Measurements from ENCODE around the gene SRF. TPM values are rescaled to one million over a fixed set of nuclear protein-coding genes. Genes with fewer than 3 reads are reported as not detected.

Gene SRF
- total RNA-seq, 2 donors from 2014 or later: 59.4 to 116 TPM

GRCh38 chr6:43221046-43221972 is 50.2 kb downstream of the SRF start:
- TF ChIP-seq, protein P1, sequence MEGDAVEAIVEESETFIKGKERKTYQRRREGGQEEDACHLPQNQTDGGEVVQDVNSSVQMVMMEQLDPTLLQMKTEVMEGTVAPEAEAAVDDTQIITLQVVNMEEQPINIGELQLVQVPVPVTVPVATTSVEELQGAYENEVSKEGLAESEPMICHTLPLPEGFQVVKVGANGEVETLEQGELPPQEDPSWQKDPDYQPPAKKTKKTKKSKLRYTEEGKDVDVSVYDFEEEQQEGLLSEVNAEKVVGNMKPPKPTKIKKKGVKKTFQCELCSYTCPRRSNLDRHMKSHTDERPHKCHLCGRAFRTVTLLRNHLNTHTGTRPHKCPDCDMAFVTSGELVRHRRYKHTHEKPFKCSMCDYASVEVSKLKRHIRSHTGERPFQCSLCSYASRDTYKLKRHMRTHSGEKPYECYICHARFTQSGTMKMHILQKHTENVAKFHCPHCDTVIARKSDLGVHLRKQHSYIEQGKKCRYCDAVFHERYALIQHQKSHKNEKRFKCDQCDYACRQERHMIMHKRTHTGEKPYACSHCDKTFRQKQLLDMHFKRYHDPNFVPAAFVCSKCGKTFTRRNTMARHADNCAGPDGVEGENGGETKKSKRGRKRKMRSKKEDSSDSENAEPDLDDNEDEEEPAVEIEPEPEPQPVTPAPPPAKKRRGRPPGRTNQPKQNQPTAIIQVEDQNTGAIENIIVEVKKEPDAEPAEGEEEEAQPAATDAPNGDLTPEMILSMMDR (IDR thresholded peaks at IDR 0.05): no peak
- H3K4me1 ChIP-seq: peaks cover 0 to 9% of the 10 kb centered on the region in 2 donors
- no peaks in the 10 kb centered on the region for H3K9me3 ChIP-seq
- peaks cover under 1% of the 10 kb centered on the region for H3K36me3 ChIP-seq
- DNase-seq (ENCODE audit: low spot score): no peak
- H3K4me3 ChIP-seq: no peak overlapping the region
- no peak overlapping the region for H3K27ac ChIP-seq
- H3K27me3 ChIP-seq: no peaks in the 10 kb centered on the region

DNA sequence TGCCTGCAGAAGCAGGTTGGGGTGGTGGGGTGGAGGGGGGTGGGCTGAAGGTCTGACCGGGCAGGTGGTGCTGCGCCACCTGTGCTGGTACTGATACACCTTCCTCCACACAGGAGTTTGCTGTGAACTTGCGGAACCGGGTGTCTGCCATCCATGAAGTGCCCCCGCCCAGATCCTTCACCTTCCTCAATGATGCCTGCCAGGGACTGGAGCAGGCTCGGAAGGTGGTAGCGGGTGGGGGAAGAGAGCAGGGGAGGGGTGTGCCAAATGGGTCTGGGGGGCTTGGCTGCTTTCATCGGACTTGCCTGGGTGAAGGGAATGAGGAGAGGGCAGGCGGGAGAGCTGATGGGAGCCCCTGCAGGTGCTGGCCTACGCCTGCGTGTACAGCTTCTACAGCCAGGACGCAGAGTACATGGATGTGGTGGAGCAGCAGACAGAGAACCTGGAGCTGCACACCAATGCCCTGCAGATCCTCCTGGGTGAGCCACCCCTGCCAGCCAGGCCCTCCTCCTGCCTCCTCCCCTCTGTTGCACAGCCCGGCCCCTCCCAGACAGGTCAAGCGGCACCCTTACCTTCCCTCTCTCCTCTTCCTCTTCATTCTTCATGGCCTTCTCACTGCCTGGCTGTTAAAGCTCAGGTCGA is 51.5 kb downstream of the SRF start:
- H3K36me3 ChIP-seq: no peaks in the 10 kb centered on the region
- DNase-seq (ENCODE audit: low spot score): no peak

GRCh38 chr6:43223175-43223574 is 52.1 kb downstream of the SRF start:
- no peak overlapping the region for H3K4me3 ChIP-seq
- no peaks in the 10 kb centered on the region for H3K36me3 ChIP-seq
- H3K27ac ChIP-seq: no peak overlapping the region
- no peaks in the 10 kb centered on the region for H3K4me1 ChIP-seq
- TF ChIP-seq, protein P1 (IDR thresholded peaks at IDR 0.05): no peak
- no peaks in the 10 kb centered on the region for H3K27me3 ChIP-seq
- DNase-seq (ENCODE audit: low spot score): no peak
- H3K9me3 ChIP-seq: no peaks in the 10 kb centered on the region

More for the DNA sequence above, 51.5 kb downstream of the SRF start:
- Histone ChIP-seq H3K27ac (no peak overlapping the region), H3K4me3 (no peak overlapping the region), H3K27me3 (no peaks in the 10 kb centered on the region), H3K9me3 (no peaks in the 10 kb centered on the region), H3K4me1 (peaks cover 0 to 4% of the 10 kb centered on the region in 2 donors)
- TF ChIP-seq, protein P1 (IDR thresholded peaks at IDR 0.05): no peak

DNA sequence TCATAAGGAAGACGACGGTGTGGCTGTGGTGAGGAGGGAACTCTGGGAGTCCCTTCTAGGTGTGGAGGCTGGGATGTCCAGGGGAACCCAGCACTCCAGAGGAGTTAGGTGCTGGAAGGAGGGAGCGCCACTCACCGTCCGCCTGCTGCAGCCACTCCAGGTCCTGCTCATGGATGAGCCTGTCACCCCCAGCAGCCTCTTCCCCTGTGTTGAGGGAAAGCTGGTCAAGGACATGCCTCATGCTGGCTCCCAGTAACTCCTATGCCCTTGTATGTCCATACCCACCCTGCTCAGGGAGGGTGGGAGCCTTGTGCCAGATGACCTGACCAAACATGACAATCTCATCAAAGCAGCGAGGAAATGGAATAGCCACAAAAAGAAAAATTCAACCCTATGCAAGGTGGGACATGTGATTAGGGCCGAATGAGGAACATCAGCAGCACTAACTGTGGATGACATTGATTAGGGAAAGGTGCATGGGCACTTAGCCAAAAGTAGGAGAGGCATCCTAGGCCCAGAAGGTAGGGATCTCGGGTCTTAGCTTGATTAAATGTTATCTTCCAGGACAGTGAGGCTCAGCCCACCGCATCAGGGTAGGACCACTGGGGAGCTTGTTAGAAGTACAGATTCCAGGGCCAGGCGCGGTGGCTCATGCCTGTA is 55.3 kb downstream of the SRF start:
- TF ChIP-seq, protein P1 (IDR thresholded peaks at IDR 0.05): no peak
- DNase-seq (ENCODE audit: low spot score): no peak
- no peaks in the 10 kb centered on the region for H3K9me3 ChIP-seq
- no peaks in the 10 kb centered on the region for H3K27me3 ChIP-seq
- no peaks in the 10 kb centered on the region for H3K36me3 ChIP-seq
- no peak overlapping the region for H3K27ac ChIP-seq
- H3K4me1 ChIP-seq: peaks cover 0 to 6% of the 10 kb centered on the region in 2 donors
- no peak overlapping the region for H3K4me3 ChIP-seq

DNA sequence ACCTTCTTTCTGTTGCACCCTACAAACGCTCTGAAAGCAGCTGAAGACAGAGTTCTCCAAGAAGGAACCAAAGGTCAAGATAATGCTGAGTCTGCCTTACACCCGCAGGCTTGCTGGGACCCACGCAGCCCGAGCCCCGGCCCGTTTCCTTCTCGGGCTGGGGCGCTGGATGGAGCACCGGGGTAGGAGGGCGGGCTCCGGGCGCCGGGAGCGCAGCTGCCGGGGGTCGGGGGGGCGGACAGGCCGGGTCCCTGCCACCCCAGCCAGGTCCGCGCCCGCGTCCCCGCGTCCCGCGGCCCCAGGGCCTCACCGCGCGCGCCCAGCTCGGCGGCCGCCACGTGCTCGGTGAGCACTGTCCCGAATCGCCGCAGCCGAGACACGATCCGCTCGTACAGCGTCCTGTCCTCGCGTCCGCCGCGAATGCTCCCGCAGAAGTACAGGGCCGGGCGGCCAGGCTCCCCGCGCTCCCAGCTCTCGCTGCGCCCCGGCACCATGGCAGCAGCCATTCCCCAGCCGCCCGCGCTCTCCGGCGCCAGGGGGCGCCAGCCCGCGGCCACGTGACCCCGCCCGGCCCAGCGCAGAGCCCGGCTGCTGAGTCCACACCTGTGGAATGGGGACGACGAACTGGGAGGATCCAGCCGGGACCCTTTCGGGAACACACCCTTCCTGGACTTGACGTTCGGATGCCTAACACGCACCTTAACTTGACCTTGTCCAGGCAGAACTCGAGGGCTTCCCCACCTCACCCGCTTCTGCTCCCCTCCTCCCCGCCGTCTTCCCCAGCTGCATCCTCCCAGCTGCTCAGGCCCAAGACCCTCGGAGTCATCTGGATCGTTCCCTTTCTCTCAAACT is 58.1 kb downstream of the SRF start, which contains the start of gene DNPH1:
DNPH1 (minus strand) TSS at position 531 of the 852 bp plus-strand sequence; CDS start at position 506, 25 bp downstream.
- DNase-seq (ENCODE audit: low spot score): peak; percentile 78
- Histone ChIP-seq H3K4me1 (peaks cover 0 to 6% of the 10 kb centered on the region in 2 donors), H3K4me3 (peak within 1 kb of the TSS; percentile 54 to 58), H3K27ac (peak within 1 kb of the TSS; percentile 32 to 36), H3K9me3 (no peaks in the 10 kb centered on the region), H3K36me3 (no peaks in the 10 kb centered on the region), H3K27me3 (no peaks in the 10 kb centered on the region)
- TF ChIP-seq, protein P1 (IDR thresholded peaks at IDR 0.05): peak; percentile 92 to 97

All from right atrium auricular region (tissue), 2 donors.